ENCODE measurements around the gene SERPINA5.

The SERPINA5 gene, protein sequence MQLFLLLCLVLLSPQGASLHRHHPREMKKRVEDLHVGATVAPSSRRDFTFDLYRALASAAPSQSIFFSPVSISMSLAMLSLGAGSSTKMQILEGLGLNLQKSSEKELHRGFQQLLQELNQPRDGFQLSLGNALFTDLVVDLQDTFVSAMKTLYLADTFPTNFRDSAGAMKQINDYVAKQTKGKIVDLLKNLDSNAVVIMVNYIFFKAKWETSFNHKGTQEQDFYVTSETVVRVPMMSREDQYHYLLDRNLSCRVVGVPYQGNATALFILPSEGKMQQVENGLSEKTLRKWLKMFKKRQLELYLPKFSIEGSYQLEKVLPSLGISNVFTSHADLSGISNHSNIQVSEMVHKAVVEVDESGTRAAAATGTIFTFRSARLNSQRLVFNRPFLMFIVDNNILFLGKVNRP

DNA sequence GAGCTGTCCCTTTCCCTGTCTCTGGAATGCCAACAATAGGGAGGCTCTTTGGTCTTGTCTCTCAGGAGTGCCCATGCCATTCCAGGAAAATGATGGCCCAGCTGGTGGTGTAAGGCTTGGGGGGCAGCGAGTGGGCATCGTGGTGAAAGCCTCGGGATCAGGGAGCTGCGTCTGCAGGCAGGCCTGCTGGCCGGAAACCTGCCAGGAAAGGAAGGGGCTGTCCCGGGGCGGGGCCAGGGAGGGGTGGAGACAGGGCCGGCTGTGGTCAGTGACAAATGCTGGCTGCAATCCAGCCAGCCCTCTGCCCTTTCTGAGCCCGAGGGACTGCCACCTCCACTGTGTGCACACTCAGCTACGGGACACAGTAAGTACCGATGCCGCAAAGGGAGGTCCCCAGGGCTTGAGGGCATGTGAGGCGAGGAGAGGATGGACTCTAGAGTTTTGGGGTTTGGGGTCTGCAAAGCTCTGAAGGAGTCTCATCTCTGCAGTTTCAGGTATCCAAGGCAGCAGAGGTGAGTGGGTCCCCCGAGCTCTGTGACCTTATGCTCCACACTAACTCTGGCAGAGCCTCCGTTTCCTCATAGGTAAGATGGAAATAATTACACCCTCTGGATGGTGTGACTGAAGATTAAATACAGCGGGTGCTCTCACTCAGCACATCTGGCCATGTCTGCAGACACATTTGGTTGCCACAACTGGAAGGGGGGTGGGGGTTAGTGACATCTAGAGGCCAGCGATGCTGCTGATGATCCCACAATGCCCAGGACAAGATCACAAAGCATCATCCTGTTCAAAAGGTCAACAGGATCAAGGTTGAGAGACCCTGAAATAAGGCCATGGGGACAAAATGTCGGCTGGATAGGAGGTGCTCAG lies at the start of gene SERPINA5:
Gene SERPINA5 (plus strand): TSS at position 300 of the 873 bp plus-strand sequence. CDS start 5,937 bp downstream, outside the sequence.
- no peak for DNase-seq

DNA sequence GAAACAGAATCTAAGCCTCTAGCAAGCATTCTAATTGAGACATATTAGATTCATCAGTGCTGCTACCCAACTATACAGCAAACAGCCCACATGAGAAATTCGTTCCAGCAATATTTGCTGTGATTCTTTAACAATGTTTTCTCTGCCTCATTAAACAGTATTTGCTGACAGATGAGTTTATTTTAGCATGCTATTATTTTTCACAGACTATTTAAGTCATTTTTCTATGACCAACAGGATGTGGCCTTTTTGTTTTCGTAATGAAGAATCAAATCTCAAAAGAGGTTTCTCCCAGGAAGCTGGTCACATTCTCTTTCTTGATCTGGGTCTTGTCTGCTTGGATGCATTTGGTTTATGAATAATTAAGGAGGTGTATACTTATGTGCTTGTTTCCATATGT lies 48.8 kb upstream of the SERPINA5 start:
- peak in 1 of 2 experiments; percentile 9 for DNase-seq

DNA sequence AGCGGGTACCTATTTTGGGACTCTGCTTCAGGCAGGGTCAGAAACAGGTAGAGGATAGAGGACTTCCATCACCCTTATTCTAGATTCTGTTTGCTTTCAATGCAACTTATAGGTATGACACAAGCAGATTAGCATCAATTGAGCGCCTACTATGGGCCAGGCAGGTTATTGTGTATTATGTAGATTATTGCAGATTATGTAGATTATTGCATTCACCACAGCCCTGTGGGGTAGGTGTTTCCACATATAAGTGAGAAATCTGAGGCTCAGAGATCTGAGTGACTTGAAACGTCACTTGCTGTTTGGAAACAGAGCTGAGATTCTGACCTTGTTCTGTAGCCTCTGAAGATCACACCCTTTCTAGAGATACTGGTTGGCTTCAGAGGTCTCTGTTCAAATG lies 45.7 kb upstream of the SERPINA5 start:
- no peak for DNase-seq

DNA sequence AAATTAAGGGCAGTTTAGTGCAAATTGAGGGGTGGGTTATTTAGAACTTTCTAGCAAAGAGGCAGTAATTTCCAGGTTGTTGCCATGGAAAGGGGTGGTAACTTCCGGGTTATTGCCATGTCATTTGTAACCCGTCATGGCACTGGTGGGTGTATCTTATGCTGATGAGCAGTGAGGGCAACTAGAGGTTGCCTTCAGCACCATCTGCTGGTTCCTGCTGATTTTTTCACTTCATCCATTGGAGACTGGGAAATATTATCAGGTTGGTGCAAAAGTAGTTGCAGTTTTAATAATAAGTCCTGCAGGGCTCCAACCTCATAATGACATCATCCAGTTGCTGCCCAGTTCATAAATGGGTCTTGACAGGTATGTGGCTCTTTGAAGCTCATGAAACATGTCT lies 44.4 kb upstream of the SERPINA5 start:
- no peak for DNase-seq

DNA sequence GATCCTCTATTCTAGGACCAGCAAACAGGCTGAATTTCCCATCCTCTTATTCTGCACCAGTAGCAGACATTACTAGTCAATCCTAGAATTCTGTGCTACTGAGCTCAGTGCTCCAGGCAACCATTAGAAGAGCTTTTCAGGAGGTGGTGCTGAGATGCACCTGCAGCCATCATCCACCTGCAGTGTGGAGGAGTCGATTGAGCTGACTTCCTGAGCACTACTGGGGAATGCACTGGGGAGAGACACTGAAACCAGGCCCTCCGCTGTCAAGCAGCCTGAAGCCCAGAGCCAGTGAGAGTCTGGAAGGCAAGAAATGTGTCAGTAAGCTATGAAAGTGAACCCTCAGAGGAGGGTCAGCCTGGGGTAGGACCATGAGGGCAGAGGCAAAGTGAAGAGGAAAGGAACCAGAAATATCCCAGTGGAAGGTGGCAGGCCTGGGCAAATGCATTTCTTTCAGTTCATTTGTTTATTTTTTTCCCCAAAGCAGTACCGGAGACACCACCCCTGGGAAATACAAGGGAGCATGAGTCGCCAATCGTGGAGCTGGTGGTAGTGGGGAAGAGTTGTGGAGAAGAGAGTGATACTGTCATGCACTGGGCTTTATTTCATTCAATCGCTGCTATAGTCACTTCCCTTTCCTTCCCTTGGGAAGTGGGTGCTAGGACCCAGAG lies 43.0 kb upstream of the SERPINA5 start:
- DNase-seq, result no peak

DNA sequence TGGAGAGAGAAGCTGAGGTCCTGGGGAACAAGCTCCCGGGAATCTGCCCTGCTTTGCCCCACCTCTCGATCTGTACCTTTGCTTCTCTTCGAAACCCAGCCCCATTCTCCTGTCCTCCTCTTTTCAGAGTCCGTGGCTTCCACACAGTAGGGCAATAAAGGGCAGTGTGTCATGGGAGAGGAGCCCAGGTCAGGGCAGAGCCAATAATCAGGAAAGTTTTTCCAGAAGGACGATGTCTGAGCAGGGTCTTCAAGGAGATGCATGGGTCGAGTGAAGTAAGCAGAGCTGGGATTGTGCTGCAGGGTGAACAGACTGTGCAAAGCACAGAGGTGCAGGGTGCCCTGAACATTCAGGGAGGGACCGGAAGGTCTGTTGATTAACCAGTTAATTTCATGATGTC lies 42.0 kb upstream of the SERPINA5 start:
- DNase-seq, result no peak

DNA sequence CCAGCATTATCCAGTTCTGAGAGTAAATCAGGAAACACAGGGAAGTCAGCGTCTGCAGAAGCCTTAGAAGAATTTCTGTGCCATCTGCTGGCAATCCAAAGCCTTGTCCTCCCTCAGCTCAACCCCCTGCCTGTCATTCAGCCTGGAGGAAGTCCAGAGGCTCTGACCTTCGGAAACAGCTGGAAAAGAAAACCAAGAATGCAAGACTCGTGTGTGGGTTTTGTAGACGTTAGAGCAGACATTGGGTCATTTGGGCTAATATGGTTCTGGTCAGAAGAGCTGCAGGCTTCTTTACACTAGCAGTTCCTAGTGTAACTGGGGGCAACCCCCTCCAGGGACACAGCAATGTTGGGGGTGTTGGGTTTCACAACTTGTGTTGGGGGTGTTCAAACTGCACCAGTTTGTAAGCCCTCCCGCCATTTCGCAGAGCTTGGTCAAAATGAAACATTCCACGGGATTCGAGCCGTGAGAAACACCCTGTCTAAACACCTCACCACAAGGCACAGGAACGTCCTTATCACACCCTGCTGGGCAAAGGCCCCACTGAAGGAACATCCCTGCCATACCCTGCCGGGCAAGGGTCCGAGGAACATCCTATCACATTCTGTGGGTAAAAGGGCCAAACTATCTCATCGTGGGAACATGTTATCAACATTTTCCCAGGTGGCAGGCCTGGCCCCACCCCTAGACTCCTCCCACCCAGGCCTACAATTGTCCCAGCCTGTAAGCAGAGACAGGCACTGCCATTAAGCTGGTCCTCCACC lies 41.0 kb upstream of the SERPINA5 start:
- DNase-seq, result peak in 1 of 2 experiments; percentile 17

DNA sequence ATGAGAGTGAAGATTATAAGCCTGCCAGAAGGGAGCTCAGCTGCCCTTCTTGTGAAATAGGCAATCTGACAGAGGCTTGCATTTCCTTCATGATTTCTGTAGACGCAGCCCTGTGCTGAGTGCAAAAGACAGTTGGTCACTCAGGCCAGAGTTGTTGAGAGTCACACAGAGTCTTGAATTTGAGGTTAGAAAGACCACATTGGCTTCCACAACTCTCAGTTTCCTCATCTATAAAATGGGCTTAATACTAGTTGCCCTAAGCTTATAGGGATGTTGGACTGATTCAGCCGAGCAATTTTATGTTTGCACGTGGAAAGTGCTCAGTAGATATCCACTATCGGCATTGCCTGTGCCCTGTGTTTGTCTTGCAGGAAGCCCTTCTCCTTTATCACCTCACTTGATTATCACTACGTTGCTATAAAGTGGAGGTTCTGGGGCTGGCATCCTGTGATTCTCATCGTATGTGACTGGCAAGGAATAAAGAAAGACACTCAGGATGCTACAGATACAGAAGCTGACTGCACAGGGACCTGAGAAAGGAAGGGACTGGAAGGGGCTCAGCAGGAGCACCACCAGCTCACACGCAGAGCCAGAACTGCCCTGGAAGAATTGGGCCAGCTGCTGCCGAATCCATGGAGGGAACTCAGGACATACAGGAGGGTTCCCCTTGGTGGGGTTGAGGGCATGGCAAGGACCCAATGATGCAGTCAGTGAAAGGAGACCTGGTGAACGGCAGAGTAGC lies 39.8 kb upstream of the SERPINA5 start:
- no peak for DNase-seq

DNA sequence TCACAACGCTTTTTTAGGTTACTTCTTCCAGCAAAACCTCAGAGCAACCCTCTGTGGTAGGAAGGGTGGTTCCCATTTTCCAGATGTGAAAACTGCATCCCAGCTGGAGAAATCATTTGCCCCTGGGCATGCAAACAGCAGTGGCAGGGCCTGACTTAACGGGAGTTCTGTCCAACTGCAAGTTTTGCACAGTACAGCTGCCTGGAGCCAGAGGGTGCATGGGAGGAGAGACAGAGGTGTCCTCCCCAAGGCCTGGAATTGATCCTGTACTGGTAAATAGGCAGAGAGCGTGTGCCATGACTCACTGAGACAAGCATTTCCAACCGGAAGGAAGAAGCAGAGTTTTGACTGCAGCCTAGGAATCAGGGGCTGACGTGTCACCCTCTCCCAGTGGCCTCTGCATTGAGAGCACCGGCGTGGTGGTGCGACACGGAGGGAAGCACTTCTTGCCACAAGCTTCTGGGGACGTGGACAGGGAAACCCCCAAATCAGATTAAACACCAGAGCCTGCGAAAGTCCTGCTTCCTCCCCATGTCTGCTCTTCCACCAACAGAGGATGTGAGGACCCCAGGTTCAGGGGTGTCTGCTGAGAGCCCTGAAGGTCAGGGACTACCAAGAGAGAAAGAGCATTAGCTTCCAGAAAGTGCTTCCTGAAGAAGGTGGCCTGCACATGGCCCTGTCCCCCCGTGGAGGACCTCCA lies 39.0 kb upstream of the SERPINA5 start:
- peak in 1 of 2 experiments; percentile 67 for DNase-seq

DNA sequence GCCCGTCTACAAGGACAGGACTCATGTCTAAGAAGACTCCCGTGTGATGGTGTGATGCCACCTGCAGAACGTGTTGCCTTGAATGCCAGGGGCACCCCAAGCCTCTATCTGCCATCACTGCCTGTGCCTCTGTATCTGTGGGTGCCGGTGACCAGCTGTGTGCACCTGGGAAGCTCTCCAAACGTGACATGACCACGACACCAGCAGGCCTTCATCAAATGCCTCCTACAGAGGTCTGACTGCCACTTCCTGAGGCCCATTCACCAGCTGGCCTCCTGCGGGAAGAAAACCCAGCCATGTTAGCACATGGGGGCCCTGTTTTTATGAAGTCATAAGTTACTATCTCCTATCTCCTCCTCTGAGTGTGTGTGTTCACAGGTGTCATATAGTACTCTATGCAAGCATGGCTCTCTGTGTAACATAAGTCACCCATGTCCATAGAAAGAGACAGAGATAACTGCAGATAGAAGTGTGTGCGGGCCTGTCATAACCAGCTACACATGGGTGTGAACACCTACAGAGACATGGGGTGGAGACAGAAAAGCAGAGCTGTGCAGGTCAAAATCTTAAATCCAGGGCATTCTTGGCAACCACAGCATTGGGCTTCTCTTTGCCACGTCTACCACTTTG lies 38.3 kb upstream of the SERPINA5 start:
- DNase-seq, result no peak

DNA sequence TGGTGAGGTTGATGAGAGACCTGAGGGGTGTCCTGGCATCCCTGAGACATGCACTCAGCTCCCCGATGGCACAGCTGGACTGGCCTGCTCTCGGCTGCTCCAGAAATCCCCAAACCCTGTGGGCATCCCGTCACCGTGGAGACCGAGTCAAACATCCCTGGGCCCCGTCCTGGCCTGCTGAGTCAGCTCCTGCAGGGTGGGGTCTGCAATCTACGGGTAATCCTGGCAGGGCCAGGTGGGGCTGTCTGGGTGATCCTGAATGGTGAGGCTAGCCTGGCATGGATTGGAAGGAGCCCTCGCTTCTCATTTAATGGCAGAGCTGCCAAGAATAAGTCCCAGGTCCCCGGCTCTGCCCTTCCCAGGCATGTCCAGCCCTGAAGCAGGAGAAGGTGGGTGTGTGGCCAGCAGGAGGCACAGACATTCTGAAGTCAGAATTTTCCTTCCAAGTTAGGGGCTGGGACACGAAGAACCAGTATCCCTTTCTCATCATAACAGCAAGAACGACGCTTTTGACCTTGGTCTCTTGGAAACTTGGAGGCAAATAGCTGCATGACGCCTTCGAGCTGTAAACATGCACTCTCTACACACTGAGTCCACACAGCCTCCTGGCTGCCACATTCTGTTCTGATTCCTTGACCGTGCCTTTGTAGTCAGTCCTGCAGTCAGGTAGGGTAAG lies 37.6 kb upstream of the SERPINA5 start:
- DNase-seq, result no peak

DNA sequence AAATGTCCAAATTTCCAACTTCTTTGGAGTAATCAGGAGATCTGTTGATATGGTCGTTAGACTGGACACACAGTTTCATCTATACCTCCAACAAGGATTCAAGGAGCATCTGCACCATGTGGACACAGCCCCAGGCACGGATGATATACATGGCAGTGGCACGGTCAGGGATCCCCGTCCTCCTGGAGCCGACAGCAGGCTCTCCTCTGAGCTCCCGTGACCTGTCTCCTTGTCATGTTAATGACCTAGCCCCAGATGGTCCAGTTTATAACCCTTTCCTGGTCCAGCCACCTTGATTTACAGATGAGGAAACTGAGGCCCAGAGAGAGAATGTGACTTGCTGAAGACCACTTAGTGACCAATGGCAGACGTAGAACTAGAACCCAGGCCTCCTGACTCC lies 36.5 kb upstream of the SERPINA5 start:
- DNase-seq, result no peak

DNA sequence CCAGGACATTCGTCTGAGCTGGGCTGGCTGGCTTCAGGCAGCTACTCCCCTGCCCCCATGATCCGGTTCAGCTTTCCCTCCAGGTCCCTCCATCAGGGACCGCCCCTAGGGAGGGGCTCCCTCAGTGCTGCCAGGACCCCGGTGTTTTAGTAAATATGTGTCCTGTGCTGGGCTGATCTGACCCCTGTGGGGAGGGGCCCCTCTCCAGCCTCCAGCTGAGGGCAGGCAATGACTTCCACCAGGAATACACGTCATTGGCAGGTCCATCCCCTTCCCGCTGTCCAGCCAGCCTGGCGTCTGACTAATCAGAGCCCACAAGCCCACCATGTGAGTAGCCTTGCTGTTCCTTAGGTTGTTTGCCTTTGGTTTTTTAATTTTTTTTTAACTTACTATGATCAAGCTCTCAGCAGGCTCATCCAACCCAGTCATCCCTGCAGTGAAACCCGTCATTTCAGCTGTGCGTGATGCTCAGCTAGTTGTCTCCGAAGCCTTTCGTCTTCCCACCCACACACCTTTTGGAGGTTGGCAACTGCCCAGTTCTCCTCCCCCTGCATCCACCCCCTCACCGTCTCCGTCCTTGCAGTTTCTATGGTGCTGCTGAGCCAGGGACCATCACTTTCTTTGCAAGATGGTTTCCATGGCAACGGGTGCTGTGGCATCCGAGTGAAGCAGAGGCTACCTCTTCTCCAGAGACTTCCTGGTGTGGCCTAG lies 35.9 kb upstream of the SERPINA5 start:
- DNase-seq, result no peak

DNA sequence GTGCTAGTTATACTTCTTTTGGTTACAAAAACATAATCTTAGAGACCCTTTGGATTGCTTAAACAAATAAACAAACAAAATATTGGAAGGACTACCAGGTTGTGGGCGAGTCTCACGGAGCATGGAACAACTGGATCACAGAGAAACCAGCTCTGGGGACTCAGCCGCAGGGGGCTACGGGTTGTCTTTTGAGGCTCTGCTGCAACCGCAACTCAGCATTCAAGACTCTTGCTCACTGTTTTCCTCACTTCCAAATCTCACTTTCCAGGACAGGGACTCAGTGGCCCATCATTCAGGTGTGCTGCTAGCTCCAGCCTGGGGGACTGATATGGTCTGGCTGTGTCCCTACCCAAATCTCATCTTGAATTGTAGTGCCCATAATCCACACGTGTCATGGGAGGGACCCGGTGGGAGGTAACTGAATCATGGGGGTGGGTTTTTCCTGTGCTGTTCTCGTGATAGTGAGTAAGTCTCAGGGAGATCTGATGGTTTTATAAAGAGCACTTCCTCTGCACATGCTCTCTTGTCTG lies 34.0 kb upstream of the SERPINA5 start:
- no peak for DNase-seq

DNA sequence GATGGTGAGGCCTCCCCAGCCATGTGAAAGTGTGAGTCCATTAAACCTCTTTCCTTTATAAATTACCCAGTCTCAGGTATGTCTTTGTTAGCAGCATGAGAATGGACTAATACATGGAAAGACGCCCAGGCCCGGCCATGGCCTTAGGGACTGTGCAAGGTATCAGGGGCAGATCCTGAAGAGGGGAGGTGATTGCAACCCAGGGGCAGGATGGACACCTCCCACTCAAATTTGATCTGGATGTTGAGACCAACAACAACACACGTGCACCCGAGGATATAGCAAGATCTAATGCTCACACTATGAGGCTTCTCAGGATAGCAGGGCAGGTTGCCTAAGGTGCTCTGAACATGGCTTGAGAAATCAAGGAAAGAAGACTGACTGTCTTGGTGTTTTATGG lies 33.5 kb upstream of the SERPINA5 start:
- no peak for DNase-seq

DNA sequence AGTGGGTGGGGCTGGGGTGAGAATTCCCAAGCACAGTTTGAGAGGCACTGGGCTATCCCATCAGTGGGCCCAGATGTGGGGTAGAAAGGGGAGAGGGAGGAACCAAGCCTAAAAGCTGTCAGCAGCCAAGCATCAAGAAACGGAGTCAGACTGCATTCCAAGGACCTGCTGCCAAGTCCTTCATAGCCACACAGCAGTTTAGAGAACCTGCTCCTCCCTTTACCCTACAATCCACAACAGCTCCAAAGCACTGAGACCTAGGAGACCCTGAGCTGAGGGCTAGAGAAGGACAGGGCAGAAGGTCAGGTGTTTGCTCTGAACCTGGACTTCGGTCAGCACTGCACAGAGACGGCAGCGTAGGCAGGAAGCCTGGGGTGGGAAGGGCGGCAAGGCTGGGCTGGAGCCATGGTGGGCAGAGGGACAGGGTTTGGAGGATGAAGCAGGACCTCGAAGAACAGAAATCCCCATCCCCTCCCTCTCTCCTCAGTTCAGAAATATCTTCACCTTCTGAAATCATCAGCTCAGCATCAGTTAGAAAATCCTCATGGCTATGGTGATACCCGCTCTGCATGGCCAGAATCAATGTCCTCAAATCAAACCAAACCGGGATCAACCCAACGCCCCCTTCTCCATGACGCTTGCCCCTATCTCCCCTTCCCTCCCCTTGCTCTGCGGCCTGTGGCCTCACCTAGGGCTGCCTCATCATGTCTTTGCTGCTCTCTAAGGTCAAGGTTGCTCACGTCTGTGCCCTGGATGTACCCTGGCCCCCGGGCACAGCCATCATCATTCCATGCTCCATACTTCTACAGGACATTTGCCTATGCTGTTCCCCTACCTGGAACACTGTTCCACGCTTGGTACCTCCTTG lies 32.9 kb upstream of the SERPINA5 start:
- no peak for DNase-seq

DNA sequence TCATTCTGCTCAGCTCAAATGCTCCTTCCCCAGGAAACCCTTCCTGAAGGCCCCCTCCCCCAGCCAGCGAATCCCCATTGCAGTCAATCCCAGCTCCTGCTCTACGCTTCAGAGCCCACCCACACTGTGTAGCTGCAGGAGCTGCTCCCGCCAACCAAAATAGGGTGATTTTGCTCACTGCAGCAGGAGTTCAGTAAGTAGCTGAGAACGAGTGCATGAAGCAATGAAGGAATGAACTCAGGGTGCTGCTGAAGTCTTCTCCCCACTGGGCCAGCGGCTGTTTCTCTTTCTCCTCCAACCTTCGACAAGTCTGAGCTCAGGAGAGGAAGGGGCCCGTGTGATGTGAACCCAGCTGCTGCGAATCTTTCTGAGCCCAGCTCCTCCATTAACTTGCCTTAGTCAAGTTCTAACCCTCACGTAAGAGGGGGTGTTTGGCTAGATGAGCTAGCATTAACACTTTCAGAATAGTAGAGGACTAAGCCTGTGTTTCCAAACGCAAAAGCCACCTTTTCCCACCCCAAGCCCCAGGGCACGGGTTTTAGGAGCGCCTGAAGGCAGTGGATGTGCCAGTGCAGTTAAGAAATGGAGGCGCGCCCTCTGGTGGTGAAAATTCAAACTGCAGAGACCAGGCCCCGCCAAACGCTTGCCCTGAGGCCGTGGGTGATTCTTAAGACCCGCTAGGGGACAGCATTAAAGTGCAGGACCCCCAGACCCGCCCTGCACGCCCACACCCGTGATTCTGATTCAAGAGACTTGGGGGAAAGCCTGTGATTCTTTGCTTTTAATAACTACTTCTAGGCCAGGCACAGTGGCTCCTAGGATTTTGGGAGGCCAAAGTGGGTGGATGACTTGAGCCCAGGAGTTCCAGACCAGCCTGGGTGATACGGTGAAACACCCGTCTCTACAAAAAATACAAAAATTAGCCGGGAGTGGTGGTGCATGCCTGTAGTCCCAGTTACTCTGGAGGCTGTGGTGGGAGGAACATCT lies 31.9 kb upstream of the SERPINA5 start:
- DNase-seq, result peak in 1 of 2 experiments; percentile 51
